SK-N-MC (cell line): Measurements from ENCODE around the gene S100A6.
A peak's percentile ranks its signal among the peaks of the same experiment; 100 is the strongest.

Experiments used
- DNase-seq: peaks from one replicate; pipeline ENCODE4 v3.0.0-alpha.2; 2011; ENCODE audit warnings: low read depth, low spot score
- H3K27ac ChIP-seq: fragments of 200-600 bp; sonication (generic); 2 replicates; pipeline ENCODE4 v1.5.1; 2016; ENCODE audit warnings: mixed run types
- H3K36me3 ChIP-seq: fragments of 200-600 bp; sonication (generic); 2 replicates; pipeline ENCODE4 v1.6.1; 2017; ENCODE audit warnings: antibody characterized with exemption, low read length, mixed read lengths; ENCODE audit not compliant: insufficient read depth
- H3K4me3 ChIP-seq: fragments of 200-600 bp; sonication (generic); 2 replicates; pipeline ENCODE4 v1.5.1; 2016
- H3K9ac ChIP-seq: fragments of 200-600 bp; sonication (generic); 2 replicates; pipeline ENCODE4 v1.8.0; 2017; ENCODE audit warnings: mixed run types, mixed read lengths; ENCODE audit not compliant: insufficient read length
- H3K9me3 ChIP-seq: fragments of 200-600 bp; sonication (generic); 2 replicates; pipeline ENCODE4 v1.6.1; 2017; ENCODE audit warnings: low read depth, mild to moderate bottlenecking, antibody characterized with exemption, low read length, moderate library complexity, mixed read lengths
- EZH2 ChIP-seq: fragments of 200-600 bp; sonication (generic); IDR thresholded peaks from one replicate; pipeline ENCODE4 v1.6.1; 2017; ENCODE audit warnings: antibody characterized with exemption
- FOXP2 ChIP-seq: optimal IDR thresholded peaks from 2 replicates; pipeline ENCODE3; 2011; ENCODE audit warnings: mild to moderate bottlenecking, moderate library complexity; ENCODE audit not compliant: insufficient read depth; ENCODE audit errors: extremely low read length, control extremely low read depth
- POLR2AphosphoS5 ChIP-seq: IDR thresholded peaks from 2 replicates; pipeline ENCODE4 v1.6.1; 2012; ENCODE audit warnings: mild to moderate bottlenecking, low read depth, low read length, borderline replicate concordance

The S100A6 gene

DNA sequence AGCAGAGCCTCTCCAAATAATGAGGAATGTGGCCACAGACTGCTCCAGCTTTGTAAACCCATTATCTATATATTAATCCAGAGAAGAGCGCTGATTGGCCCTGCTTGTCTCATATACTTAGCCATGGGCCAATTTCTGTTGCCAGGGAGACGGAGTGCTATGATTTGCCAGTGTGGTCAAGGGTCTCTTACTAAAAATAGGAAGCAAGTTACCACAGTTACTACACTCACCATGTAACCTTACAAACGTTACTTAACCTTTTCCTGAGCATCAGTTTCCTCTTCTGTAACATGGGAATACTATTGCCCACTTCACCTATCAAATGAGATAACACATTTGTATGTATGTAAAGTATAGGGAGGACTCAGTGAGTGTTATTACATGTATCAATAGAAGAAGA, 37.6 kb upstream of the S100A6 start:
- no peak overlapping the region for H3K27ac ChIP-seq

DNA sequence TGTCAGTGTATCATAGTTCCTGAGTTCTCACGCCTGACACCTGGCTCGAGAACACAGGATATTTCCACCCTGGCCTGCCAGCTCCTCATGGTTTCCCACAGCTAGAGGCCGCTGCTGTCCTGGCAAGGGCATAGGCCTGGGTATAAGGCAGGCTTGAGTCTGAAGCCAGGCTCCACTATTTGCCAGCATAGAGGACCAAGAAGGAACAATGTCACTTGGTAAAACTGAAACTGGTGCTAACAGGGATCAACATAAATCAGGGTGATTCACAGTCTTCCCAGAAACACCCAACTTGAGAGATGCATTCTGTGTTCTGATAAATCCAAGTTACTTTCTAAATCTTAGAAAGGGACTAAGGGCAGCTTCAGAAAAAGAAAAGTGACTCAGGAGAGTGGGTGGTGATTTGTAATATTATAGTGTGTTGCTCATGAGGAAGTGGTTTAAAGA, 36.8 kb upstream of the S100A6 start:
- DNase-seq: no peak
- no peak overlapping the region for H3K27ac ChIP-seq
- H3K4me3 ChIP-seq: no peak overlapping the region
- no peak for TF ChIP-seq POLR2AphosphoS5
- no peak for TF ChIP-seq EZH2
- TF ChIP-seq FOXP2: no peak
- no peak overlapping the region for H3K9ac ChIP-seq
- H3K9me3 ChIP-seq: no peaks in the 10 kb centered on the region
- no peaks in the 10 kb centered on the region for H3K36me3 ChIP-seq

More for the DNA sequence above, 37.6 kb upstream of the S100A6 start:
- no peaks in the 10 kb centered on the region for H3K36me3 ChIP-seq
- no peak overlapping the region for H3K4me3 ChIP-seq
- H3K9me3 ChIP-seq: no peaks in the 10 kb centered on the region
- DNase-seq: no peak
- H3K9ac ChIP-seq: no peak overlapping the region
- TF ChIP-seq EZH2 (no peak), POLR2AphosphoS5 (no peak), FOXP2 (no peak)

DNA sequence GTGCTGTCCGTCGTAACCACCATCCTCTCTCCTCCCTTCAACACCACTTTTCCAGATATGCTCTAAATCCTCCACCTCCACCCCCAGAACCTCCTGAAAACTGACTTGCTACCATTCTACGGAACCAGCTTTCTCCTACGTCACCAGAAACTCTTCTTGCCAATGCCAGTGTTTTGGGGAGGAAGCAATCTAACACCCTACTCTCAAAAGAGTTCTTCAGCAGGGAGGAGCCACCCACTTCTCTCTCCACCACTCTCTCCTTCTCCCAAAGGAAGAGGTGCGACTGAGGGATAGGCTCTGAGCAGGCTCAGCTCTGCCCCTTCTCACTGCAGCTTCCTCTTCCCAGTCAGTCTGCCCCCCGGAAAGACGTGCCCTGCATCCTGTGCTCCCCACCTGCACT, 35.9 kb upstream of the S100A6 start:
- Histone ChIP-seq H3K36me3 (no peaks in the 10 kb centered on the region), H3K27ac (no peak overlapping the region), H3K9me3 (no peaks in the 10 kb centered on the region), H3K4me3 (no peak overlapping the region), H3K9ac (no peak overlapping the region)
- DNase-seq: no peak
- TF ChIP-seq FOXP2 (no peak), POLR2AphosphoS5 (no peak), EZH2 (no peak)

DNA sequence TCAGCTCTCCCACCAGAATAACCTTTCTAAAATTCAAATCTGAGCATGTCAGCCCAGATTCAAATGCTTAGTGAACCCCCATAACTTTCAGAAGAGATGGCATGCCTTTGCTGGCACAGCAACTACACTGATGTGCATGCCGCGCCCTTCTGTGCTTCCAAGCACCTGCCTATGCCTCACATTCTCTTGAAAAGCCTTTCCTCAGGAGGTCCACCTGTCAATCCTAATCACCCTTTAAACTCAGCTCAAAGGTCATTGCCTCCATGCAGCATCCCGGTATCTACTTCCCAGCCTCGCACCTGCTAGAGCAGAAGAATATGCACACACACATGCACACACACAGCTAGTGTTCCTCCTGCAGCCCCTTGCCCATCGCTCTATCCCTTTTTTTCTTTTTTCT, 35.1 kb upstream of the S100A6 start:
- H3K27ac ChIP-seq: no peak overlapping the region
- no peak overlapping the region for H3K4me3 ChIP-seq
- H3K9me3 ChIP-seq: no peaks in the 10 kb centered on the region
- no peaks in the 10 kb centered on the region for H3K36me3 ChIP-seq
- no peak for TF ChIP-seq POLR2AphosphoS5
- no peak for TF ChIP-seq EZH2
- no peak for TF ChIP-seq FOXP2
- no peak for DNase-seq
- H3K9ac ChIP-seq: no peak overlapping the region

DNA sequence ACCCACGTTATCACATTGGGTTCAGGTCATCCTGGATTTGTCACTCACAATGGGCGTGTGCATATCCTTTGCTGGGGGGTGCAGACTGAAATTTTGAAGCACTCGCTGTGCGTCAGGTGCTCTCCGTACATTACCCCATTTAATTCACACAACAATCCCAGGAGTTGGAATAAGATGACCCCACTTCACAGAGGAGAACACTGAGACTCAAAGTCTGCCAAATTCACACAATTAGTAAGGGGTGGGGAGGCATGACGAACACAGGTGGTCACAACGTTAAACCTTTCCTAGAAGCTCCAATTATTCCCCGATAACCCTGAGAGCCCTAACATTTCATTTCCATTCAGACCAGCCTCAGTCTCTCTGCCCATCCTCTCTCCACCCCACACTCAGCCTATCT, 33.7 kb upstream of the S100A6 start:
- H3K9ac ChIP-seq: no peak overlapping the region
- H3K9me3 ChIP-seq: no peaks in the 10 kb centered on the region
- TF ChIP-seq EZH2 (no peak), POLR2AphosphoS5 (no peak), FOXP2 (no peak)
- no peak overlapping the region for H3K4me3 ChIP-seq
- H3K36me3 ChIP-seq: no peaks in the 10 kb centered on the region
- no peak overlapping the region for H3K27ac ChIP-seq
- DNase-seq: no peak

DNA sequence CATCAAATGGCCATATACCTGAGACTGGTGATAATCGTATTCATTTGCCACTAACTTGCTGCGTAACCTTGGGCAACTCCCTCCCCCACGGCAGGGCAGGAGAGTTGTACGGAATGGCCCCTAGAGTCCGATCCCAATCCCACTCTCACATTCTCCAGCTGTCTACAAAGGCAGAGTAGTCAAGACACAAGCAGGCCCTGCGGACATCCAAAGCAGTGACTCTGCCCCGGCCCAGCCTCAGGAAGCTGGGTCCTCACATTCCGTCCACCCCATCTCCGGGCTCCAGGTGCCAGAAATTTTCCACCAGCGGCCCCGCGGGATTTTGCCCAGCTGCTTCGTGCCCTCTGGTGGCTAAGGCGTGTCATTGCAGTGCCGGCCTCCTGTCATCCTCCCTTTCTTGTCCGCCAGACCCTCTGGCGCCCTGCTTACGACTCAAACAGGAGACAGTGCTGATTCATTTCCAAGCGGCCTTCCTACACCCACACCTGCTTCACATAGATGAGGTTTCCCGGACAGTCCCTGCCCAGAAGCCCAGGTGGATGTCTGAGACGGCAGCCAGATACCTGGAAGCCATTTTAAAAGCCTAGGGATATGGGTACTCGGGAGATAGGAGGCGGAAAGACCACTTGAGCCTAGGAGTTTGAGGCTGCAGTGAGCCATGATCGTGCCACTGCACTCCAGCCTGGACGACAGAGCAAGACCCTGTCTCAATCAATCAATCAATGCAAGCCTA, 32.7 kb upstream of the S100A6 start:
- no peak for TF ChIP-seq POLR2AphosphoS5
- TF ChIP-seq EZH2: no peak
- TF ChIP-seq FOXP2: no peak
- Histone ChIP-seq H3K27ac (no peak overlapping the region), H3K4me3 (peak overlapping the region; percentile 63), H3K9me3 (no peaks in the 10 kb centered on the region), H3K9ac (peak overlapping the region; percentile 48), H3K36me3 (no peaks in the 10 kb centered on the region)
- no peak for DNase-seq

DNA sequence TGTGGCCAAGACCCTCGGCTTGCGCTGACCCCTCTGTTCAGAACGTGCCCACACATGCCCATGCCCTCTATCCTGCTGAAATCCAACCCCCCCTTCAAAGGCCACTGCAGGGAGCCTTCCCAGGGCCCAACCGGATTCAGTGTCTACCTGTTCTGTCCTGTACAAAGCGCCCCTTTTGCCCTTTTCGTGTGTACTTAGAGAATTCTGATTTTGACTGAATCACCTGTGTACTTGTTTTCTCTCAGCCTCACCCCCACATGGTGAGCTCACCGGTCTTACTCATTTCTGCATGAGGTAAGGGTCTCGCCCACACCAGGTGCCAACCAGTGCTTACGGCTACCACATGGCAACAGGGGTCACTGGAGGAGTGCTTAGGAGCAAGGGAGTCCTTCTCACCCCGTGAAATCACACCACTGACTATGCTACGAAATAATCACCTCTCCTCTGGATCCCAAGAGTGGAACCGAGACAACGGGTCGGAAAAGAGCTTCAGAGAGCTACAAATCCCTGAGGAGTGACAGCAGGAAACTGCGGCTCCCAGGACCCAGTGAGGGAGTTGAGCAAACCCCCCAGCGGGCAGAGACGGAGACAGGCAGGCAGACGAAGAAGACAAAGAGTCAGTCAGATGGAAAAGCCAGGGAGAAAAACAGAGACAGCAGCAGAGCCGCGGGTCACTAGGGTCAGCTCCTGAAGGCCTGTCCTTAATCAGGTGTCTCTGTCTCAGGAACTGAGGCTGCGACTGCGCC, 32.0 kb upstream of the S100A6 start:
- H3K9ac ChIP-seq: peak overlapping the region; percentile 48
- H3K27ac ChIP-seq: peak overlapping the region; percentile 44; the same call in 1 of the 2 replicates
- DNase-seq: no peak
- peak overlapping the region; percentile 63; the same call in 1 of the 2 replicates for H3K4me3 ChIP-seq
- no peaks in the 10 kb centered on the region for H3K36me3 ChIP-seq
- H3K9me3 ChIP-seq: no peaks in the 10 kb centered on the region
- TF ChIP-seq EZH2: no peak
- no peak for TF ChIP-seq FOXP2
- TF ChIP-seq POLR2AphosphoS5: no peak

DNA sequence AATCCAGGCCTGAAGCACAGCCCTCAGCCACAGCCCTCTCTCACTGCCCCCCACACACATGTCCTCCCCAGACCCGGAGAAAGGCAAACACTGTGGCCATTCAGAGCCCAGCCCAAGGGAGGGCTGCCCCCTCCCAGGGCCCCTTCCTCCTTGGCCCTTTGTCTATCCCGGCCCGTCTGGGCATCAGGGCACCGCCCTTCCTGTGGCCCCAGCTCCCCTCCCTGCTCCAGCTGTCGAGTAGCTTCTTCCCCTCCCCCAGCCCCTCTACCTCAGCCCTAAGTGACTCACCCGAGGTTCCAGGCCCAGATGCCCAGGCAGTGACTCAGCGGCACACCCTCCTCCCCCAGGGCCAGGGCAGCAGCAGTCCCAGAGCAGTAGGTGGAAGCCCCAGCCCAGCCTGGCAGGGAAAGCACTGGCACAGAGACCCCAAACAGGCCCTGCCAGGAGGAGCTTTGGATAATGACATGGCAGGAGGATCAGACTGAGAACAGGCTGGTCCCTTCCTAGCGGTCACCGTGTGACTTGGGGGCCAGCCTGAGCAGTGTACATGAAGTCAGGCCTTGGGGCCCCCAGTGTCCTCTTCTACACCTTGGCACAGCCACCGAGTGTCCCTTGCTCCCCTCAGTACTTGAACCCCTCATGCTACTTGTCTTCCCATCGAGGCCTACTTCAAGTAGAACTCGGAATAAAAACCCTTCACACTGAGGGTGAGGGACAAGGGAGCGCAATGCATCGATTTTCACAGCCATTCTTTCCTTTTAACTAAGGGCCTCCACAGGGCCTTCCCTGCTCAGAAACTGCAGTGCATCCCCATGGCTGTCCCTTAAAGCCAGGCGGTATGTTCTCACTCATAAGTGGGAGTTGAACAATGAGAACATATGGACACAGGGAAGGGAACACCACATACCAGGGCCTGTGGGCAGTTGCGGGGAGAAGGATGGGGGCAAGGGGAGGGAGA, 30.9 kb upstream of the S100A6 start:
- DNase-seq: no peak
- Histone ChIP-seq H3K9me3 (no peaks in the 10 kb centered on the region), H3K4me3 (no peak overlapping the region), H3K27ac (peak overlapping the region; percentile 64; the same call in 1 of the 2 replicates), H3K36me3 (no peaks in the 10 kb centered on the region), H3K9ac (no peak overlapping the region)
- no peak for TF ChIP-seq FOXP2
- no peak for TF ChIP-seq EZH2
- no peak for TF ChIP-seq POLR2AphosphoS5
